ENCODE results near the gene CAD. TPM values are rescaled to one million over a fixed set of nuclear protein-coding genes. Genes with fewer than 3 reads are reported as not detected.
A peak's percentile ranks its signal among the peaks of the same experiment; 100 is the strongest.

Gene CAD
- total and polyA plus RNA-seq, 9 of the 15 experiments (the other 6 are each of a cell fraction or from before 2014, with no cell fraction given): 7.5 to 126 (median 33.7) TPM

GRCh38 chr2:27271631-27272340 lies 54.6 kb downstream of the CAD start (continued):
- TF ChIP-seq CREB3 (tag; conservative IDR thresholded peaks at IDR 0.05; ENCODE audit: low read depth) (no peak), ZNF395 (CRISPR knock-in tag; IDR thresholded peaks at IDR 0.05) (no peak), PTTG1 (tag; IDR thresholded peaks at IDR 0.05; ENCODE audit: low read depth) (no peak), FOXA1 (IDR thresholded peaks at IDR 0.05; ENCODE audit: borderline replicate concordance) (no peak), BHLHE40 (IDR thresholded peaks at IDR 0.05; ENCODE audit: low read length) (0 out of 2 replicates have a peak, but pooled peaks have one; percentile 16), KAT7 (CRISPR knock-in tag; IDR thresholded peaks at IDR 0.05; ENCODE audit: borderline replicate concordance) (no peak), CREB1 (IDR thresholded peaks at IDR 0.05) (no peak), CREB1 (CRISPR knock-in tag; IDR thresholded peaks at IDR 0.05) (no peak), PHTF2 (CRISPR knock-in tag; IDR thresholded peaks at IDR 0.05) (no peak), CBX3 (IDR thresholded peaks at IDR 0.05; ENCODE audit: borderline replicate concordance in 1 of 2, low read length in 2 of 2) (no peak; a peak in 1 of 3 replicates), KDM1A (IDR thresholded peaks at IDR 0.05) (peak; percentile 83 to 91), ZKSCAN1 (IDR thresholded peaks at IDR 0.05; ENCODE audit: low read depth, low read length) (no peak), SIN3B (IDR thresholded peaks at IDR 0.05; ENCODE audit: low read depth) (no peak), SMAD1 (IDR thresholded peaks at IDR 0.05; ENCODE audit: low read depth, low read length, partially characterized antibody) (no peak), ZNF449 (CRISPR knock-in tag; IDR thresholded peaks at IDR 0.05) (no peak), ZNF224 (CRISPR knock-in tag; IDR thresholded peaks at IDR 0.05) (no peak), PTRF (tag; IDR thresholded peaks at IDR 0.05) (no peak), KLF16 (IDR thresholded peaks at IDR 0.05) (no peak), AFF4 (CRISPR knock-in tag; IDR thresholded peaks at IDR 0.05) (no peak), ZNF696 (CRISPR knock-in tag; conservative IDR thresholded peaks at IDR 0.05) (no peak), PHB (CRISPR knock-in tag; IDR thresholded peaks at IDR 0.05) (no peak), ZNF384 (IDR thresholded peaks at IDR 0.05; ENCODE audit: low read depth, low read length) (no peak), CEBPB (tag; IDR thresholded peaks at IDR 0.05) (no peak)
